Activated naive CD8-positive, alpha-beta T cell (primary cell): ENCODE measurements around the gene OR2F1.
"Not testable (repeated sequence)": the region's sequence is repeated elsewhere in the genome, so short reads cannot be mapped to it uniquely, and the experiment has no call there.

Experiments
- H3K27ac Mint-ChIP-seq: one replicate; pipeline ENCODE4 v1.8.0; 2021; ENCODE audit warnings: mixed read lengths
- H3K27me3 Mint-ChIP-seq: one replicate; pipeline ENCODE4 v1.8.0; 2021; ENCODE audit warnings: mixed read lengths
- H3K36me3 Mint-ChIP-seq: one replicate; pipeline ENCODE4 v1.8.0; 2021; ENCODE audit warnings: mixed read lengths
- H3K4me1 Mint-ChIP-seq: one replicate; pipeline ENCODE4 v1.8.0; 2021; ENCODE audit warnings: low read depth, mixed read lengths
- H3K4me3 Mint-ChIP-seq: one replicate; pipeline ENCODE4 v1.8.0; 2021; ENCODE audit warnings: mild to moderate bottlenecking, mixed read lengths
- H3K9me3 Mint-ChIP-seq: one replicate; pipeline ENCODE4 v1.8.0; 2021; ENCODE audit warnings: low read depth, mixed read lengths

Gene OR2F1

GRCh38 chr7:144010061-144010460 lies 55.4 kb downstream of the OR2F1 start:
- H3K4me3 Mint-ChIP-seq, H3K4me1 Mint-ChIP-seq, H3K36me3 Mint-ChIP-seq, H3K27ac Mint-ChIP-seq: not testable (repeated sequence)
- H3K9me3 Mint-ChIP-seq = peaks cover 11% of the 10 kb centered on the region
- H3K27me3 Mint-ChIP-seq = peaks cover 10% of the 10 kb centered on the region

- not testable (repeated sequence) for H3K4me3 Mint-ChIP-seq, H3K36me3 Mint-ChIP-seq, H3K4me1 Mint-ChIP-seq, H3K27ac Mint-ChIP-seq
- Mint-ChIP-seq H3K9me3 (peaks cover 11% of the 10 kb centered on the region), H3K27me3 (peaks cover 10% of the 10 kb centered on the region)
Observed at GRCh38 chr7:144010821-144011220, 56.2 kb downstream of the OR2F1 start.

- H3K27me3 Mint-ChIP-seq = peaks cover 8% of the 10 kb centered on the region
- no peaks in the 10 kb centered on the region for H3K4me1 Mint-ChIP-seq
- peaks cover 4% of the 10 kb centered on the region for H3K36me3 Mint-ChIP-seq
- H3K4me3 Mint-ChIP-seq = no peak overlapping the region
- no peak overlapping the region for H3K27ac Mint-ChIP-seq
- H3K9me3 Mint-ChIP-seq = peaks cover 11% of the 10 kb centered on the region
Observed at GRCh38 chr7:144011458-144012230, 57.0 kb downstream of the OR2F1 start.
